IMR-90 (cell line): ENCODE measurements around the gene CLPTM1L. TPM values are rescaled to one million over a fixed set of nuclear protein-coding genes. Genes with fewer than 3 reads are reported as not detected.

ENCODE experiments used
- ATAC-seq: fragments of 200-7000 bp; cut with Tn5 transposase; 2 replicates; pipeline ENCODE4 v1.9.1; 2020; ENCODE audit warnings: low read depth, mild to moderate bottlenecking, moderate library complexity
- BruUV-seq: library from RNA; stranded (reverse); fragments of 400-500 nt; replicated peaks from 2 replicates; lab custom pipeline; 2021; lab: Mats Ljungman, UMichigan
- CTCF ChIA-PET: fragments of 300-600 bp; formaldehyde crosslinking; extraction: SDS; loops from one replicate; lab custom pipeline; 2021; ENCODE audit warnings: antibody characterized with exemption; lab: Yijun Ruan, JAX
- POLR2A ChIA-PET: fragments of 300-600 bp; sonication (Branson Sonifier 250); formaldehyde crosslinking; loops from one replicate; lab custom pipeline; 2022; ENCODE audit warnings: antibody characterized with exemption; ENCODE audit not compliant: unreplicated experiment; lab: Charles Lee
- DNase-seq: peaks from one replicate; pipeline ENCODE4 v3.0.0; 2013
- H2AFZ ChIP-seq: replicated peaks from 2 replicates; pipeline ENCODE3; 2013; ENCODE audit warnings: low read length, mild to moderate bottlenecking; ENCODE audit not compliant: poor library complexity
- H2AK5ac ChIP-seq: 2 replicates; pipeline ENCODE4 v1.6.1; 2013; ENCODE audit warnings: low read depth, low read length, inconsistent platforms
- H2AK9ac ChIP-seq: replicated peaks from 2 replicates; pipeline ENCODE3; 2013; ENCODE audit warnings: mild to moderate bottlenecking, low read depth, low read length, moderate library complexity; ENCODE audit not compliant: poor library complexity
- H2BK120ac ChIP-seq: 2 replicates; pipeline ENCODE4 v1.6.1; 2013; ENCODE audit warnings: low read depth, low read length, inconsistent platforms
- H2BK15ac ChIP-seq: 3 replicates; pipeline ENCODE4 v1.6.1; 2013; ENCODE audit warnings: low read depth, low read length, inconsistent platforms
- H2BK20ac ChIP-seq: 2 replicates; pipeline ENCODE4 v1.6.1; 2013; ENCODE audit warnings: low read depth, mild to moderate bottlenecking, inconsistent platforms, low read length, moderate library complexity
- H2BK5ac ChIP-seq: 2 replicates; pipeline ENCODE4 v1.6.1; 2013; ENCODE audit warnings: mild to moderate bottlenecking, low read depth, low read length, inconsistent platforms; ENCODE audit not compliant: poor library complexity, severe bottlenecking
- H3K14ac ChIP-seq: replicated peaks from 2 replicates; pipeline ENCODE4 v1.6.1; 2013; ENCODE audit warnings: low read depth, low read length, inconsistent platforms
- H3K18ac ChIP-seq: 2 replicates; pipeline ENCODE4 v1.6.1; 2013; ENCODE audit warnings: low read depth, low read length, control low read depth
- H3K23ac ChIP-seq: 2 replicates; pipeline ENCODE4 v1.6.1; 2013; ENCODE audit warnings: low read depth, low read length, inconsistent platforms
- H3K27ac ChIP-seq: 2 replicates; pipeline ENCODE4 v1.5.1; 2013; ENCODE audit warnings: mild to moderate bottlenecking, control low read depth, low read length; ENCODE audit not compliant: insufficient read depth
- H3K27me3 ChIP-seq: 2 replicates; pipeline ENCODE4 v1.6.1; 2013; ENCODE audit warnings: low read length; ENCODE audit not compliant: control insufficient read depth, insufficient read depth
- H3K36me3 ChIP-seq: 2 replicates; pipeline ENCODE4 v1.6.1; 2013; ENCODE audit warnings: low read length, mixed read lengths; ENCODE audit not compliant: control insufficient read depth, insufficient read depth
- H3K4ac ChIP-seq: 2 replicates; pipeline ENCODE4 v1.6.1; 2013; ENCODE audit warnings: low read depth, low read length, inconsistent platforms
- H3K4me1 ChIP-seq: 2 replicates; pipeline ENCODE4 v1.6.1; 2013; ENCODE audit warnings: low read length, mixed read lengths; ENCODE audit not compliant: control insufficient read depth, insufficient read depth
- H3K4me2 ChIP-seq: 2 replicates; pipeline ENCODE4 v1.6.1; 2013; ENCODE audit warnings: low read depth, mild to moderate bottlenecking, control low read depth, low read length, moderate library complexity
- H3K4me3 ChIP-seq: 2 replicates; pipeline ENCODE4 v1.5.1; 2013; ENCODE audit warnings: low read depth, mild to moderate bottlenecking, control low read depth, low read length, moderate library complexity; ENCODE audit not compliant: insufficient read depth
- H3K56ac ChIP-seq: 2 replicates; pipeline ENCODE4 v1.6.1; 2013; ENCODE audit warnings: low read length, inconsistent platforms; ENCODE audit not compliant: insufficient read depth; ENCODE audit errors: extremely low read depth
- H3K79me1 ChIP-seq, 2 experiments: 2 replicates each; pipeline ENCODE4 v1.6.1; 2013; ENCODE audit warnings: low read length in 2 of 2, inconsistent platforms in 1 of 2, low read depth in 1 of 2
- H3K9ac ChIP-seq: 2 replicates; pipeline ENCODE4 v1.6.1; 2013; ENCODE audit warnings: low read depth, low read length, control low read depth
- H3K9me1 ChIP-seq: 2 replicates; pipeline ENCODE4 v1.6.1; 2013; ENCODE audit warnings: low read length, inconsistent platforms; ENCODE audit not compliant: insufficient read depth
- H3K9me3 ChIP-seq: 2 replicates; pipeline ENCODE4 v1.6.1; 2013; ENCODE audit warnings: low read length; ENCODE audit not compliant: control insufficient read depth, insufficient read depth
- H4K20me1 ChIP-seq: 2 replicates; pipeline ENCODE4 v1.6.1; 2013; ENCODE audit warnings: low read length, inconsistent platforms; ENCODE audit not compliant: insufficient read depth
- H4K5ac ChIP-seq: 2 replicates; pipeline ENCODE4 v1.6.1; 2013; ENCODE audit warnings: mild to moderate bottlenecking, low read depth, low read length, control low read depth
- H4K8ac ChIP-seq, 2 experiments: 2 replicates each; pipeline ENCODE4 v1.6.1; 2013; ENCODE audit warnings: low read depth in 2 of 2, low read length in 2 of 2, control low read depth in 1 of 2, inconsistent platforms in 1 of 2
- H4K91ac ChIP-seq: 2 replicates; pipeline ENCODE4 v1.6.1; 2013; ENCODE audit warnings: low read depth, low read length, inconsistent platforms; ENCODE audit not compliant: insufficient read depth
- BHLHE40 ChIP-seq: fragments of 150-350 bp; IDR thresholded peaks from 2 replicates; pipeline ENCODE4 v1.6.1; 2016; ENCODE audit warnings: mild to moderate bottlenecking, low read depth, low read length
- CEBPB ChIP-seq: IDR thresholded peaks from 2 replicates; pipeline ENCODE4 v1.6.1; 2012; ENCODE audit warnings: low read depth, low read length, improper control_type of control experiment
- CHD1 ChIP-seq: IDR thresholded peaks from 2 replicates; pipeline ENCODE4 v1.6.1; 2012; ENCODE audit warnings: low read depth, low read length, improper control_type of control experiment
- FOS ChIP-seq: fragments of 150-350 bp; IDR thresholded peaks from 2 replicates; pipeline ENCODE4 v1.6.1; 2016; ENCODE audit warnings: low read depth, low read length
- MAFK ChIP-seq: IDR thresholded peaks from 2 replicates; pipeline ENCODE4 v1.6.1; 2012; ENCODE audit warnings: low read depth, low read length, improper control_type of control experiment
- MAZ ChIP-seq: IDR thresholded peaks from 2 replicates; pipeline ENCODE4 v1.6.1; 2012; ENCODE audit warnings: low read depth, mild to moderate bottlenecking, low read length, improper control_type of control experiment, moderate library complexity, borderline replicate concordance
- MXI1 ChIP-seq: IDR thresholded peaks from 2 replicates; pipeline ENCODE4 v1.6.1; 2012; ENCODE audit warnings: low read depth, mild to moderate bottlenecking, low read length, moderate library complexity, borderline replicate concordance
- NFE2L2 ChIP-seq: fragments of 150-350 bp; IDR thresholded peaks from 2 replicates; pipeline ENCODE4 v1.6.1; 2016; ENCODE audit warnings: low read depth, mild to moderate bottlenecking, low read length
- POLR2A ChIP-seq: IDR thresholded peaks from 2 replicates; pipeline ENCODE4 v1.6.1; 2012; ENCODE audit warnings: mild to moderate bottlenecking, low read depth, low read length
- RAD21 ChIP-seq: IDR thresholded peaks from 2 replicates; pipeline ENCODE4 v1.6.1; 2012; ENCODE audit warnings: low read length, improper control_type of control experiment
- RCOR1 ChIP-seq: IDR thresholded peaks from 2 replicates; pipeline ENCODE4 v1.6.1; 2012; ENCODE audit warnings: mild to moderate bottlenecking, low read length, improper control_type of control experiment; ENCODE audit not compliant: insufficient replicate concordance
- RFX5 ChIP-seq: IDR thresholded peaks from 2 replicates; pipeline ENCODE4 v1.8.0; 2012; ENCODE audit warnings: low read depth, mild to moderate bottlenecking, low read length, moderate library complexity
- SMC3 ChIP-seq: fragments of 150-350 bp; IDR thresholded peaks from 2 replicates; pipeline ENCODE4 v1.6.1; 2016; ENCODE audit warnings: low read depth, mild to moderate bottlenecking, antibody characterized with exemption, low read length, moderate library complexity
- WGBS, 2 experiments: methylation state at CpG; one replicate each; pipeline versions ENCODE4 v1.1.5 to v1.1.7; 2013; ENCODE audit warnings: missing lambda C conversion rate in 2 of 2; ENCODE audit not compliant: insufficient read length in 1 of 2; ENCODE audit errors: extremely low coverage in 2 of 2; 5-methylcytosine and 5-hydroxymethylcytosine counted together
- dilution Hi-C: fragments of 300-500 bp; cut with HindIII; formaldehyde crosslinking; loops from one replicate; pipeline ENCODE4 v1.14.3; 2018; ENCODE audit warnings: low sequenced_read_pairs; ENCODE audit not compliant: unreplicated experiment
- in situ Hi-C: fragments of 300-500 bp; cut with MboI; formaldehyde crosslinking; loops from 3 replicates; pipeline ENCODE4 v1.14.3; 2019; ENCODE audit warnings: low sequenced_read_pairs, inconsistent platforms, mixed read lengths
- intact Hi-C: fragments of 100-400 bp; cut with micrococcal nuclease; formaldehyde crosslinking; loops from 2 replicates; pipeline ENCODE4 v1.10.0; 2022
- polyA plus RNA-seq, 3 experiments: library from polyadenylated mRNA; depleted of rRNA; stranded (reverse); fragments of >200 nt; gene quantifications; 2 replicates each; pipeline ENCODE4 v1.2.3, GENCODE V29; 2012; ENCODE audit warnings: low replicate concordance in 1 of 3
- total RNA-seq: library from RNA; depleted of rRNA; stranded (reverse); fragments of >200 nt; gene quantifications from 2 replicates; pipeline ENCODE4 v1.2.3, GENCODE V29; 2012
- TF ChIP-seq, protein P1 (sequence below): fragments of 150-350 bp; IDR thresholded peaks from 2 replicates; pipeline ENCODE4 v1.6.1; 2016; ENCODE audit warnings: low read depth, mild to moderate bottlenecking, low read length, moderate library complexity, borderline replicate concordance
- TF ChIP-seq, protein P2 (sequence below): conservative IDR thresholded peaks from 2 replicates; pipeline ENCODE4 v1.5.1; 2012; ENCODE audit warnings: mild to moderate bottlenecking, low read depth, low read length, improper control_type of control experiment
- TF ChIP-seq, protein P3 (sequence below): fragments of 150-350 bp; IDR thresholded peaks from 2 replicates; pipeline ENCODE4 v1.6.1; 2017; ENCODE audit warnings: mild to moderate bottlenecking, antibody characterized with exemption, low read length, low read depth

Gene CLPTM1L
- total and polyA plus RNA-seq, 2 of the 4 experiments (the other 2 are of a cell fraction): 114 to 137 TPM

DNA sequence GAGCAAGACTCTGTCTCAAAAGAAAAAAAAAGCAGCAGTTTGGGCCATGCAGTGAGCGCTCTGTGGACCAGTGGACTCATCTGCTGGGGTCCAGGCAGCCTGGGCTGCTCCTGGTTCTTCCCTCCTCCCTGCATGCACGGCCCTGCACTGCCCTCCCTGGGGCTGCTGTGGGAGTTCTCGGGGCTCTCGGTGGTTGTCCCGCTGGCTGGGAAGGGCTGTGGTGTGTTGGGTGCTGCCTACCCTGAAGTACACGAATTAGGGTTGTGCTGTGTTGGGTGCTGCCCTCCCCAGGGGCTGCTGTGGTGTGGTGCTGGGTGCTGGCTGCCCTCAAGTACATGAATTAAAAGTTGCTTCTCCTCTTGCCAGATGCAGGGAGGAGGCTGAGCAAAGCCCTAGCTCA, 18.3 kb upstream of the CLPTM1L start:
- Histone ChIP-seq H3K4me2 (no peak overlapping the region), H3K27ac (no peak overlapping the region), H3K4me1 (no peaks in the 10 kb centered on the region), H3K27me3 (peaks cover 40% of the 10 kb centered on the region), H3K4me3 (no peak overlapping the region), H3K56ac (no peak overlapping the region), H2AFZ (no peak overlapping the region), H3K4ac (no peak overlapping the region), H2AK9ac (no peak overlapping the region), H3K9ac (no peak overlapping the region), H3K18ac (no peak overlapping the region), H2BK120ac (no peak overlapping the region), H4K20me1 (no peaks in the 10 kb centered on the region), H3K9me1 (no peaks in the 10 kb centered on the region), H4K5ac (no peak overlapping the region), H3K23ac (no peak overlapping the region), H4K91ac (no peak overlapping the region), H2BK20ac (no peak overlapping the region), H3K9me3 (no peaks in the 10 kb centered on the region), H4K8ac (no peak overlapping the region), H2AK5ac (no peak overlapping the region), H2BK5ac (no peak overlapping the region), H3K14ac (no peak overlapping the region), H3K36me3 (no peaks in the 10 kb centered on the region), H2BK15ac (no peak overlapping the region), H3K79me1 (no peaks in the 10 kb centered on the region)
- ChIA-PET POLR2A (no interaction called here), CTCF (no interaction called here)
- ATAC-seq (no peak), DNase-seq (no peak)
- in situ Hi-C loops (loop anchor here (25.0 kb wide), 1 partner anchor 274 kb away; no protein-coding TSS in a partner anchor), dilution Hi-C loops (no loop called here), intact Hi-C loops (no loop called here)
- no TSS peak for BruUV-seq
- WGBS, 2 experiments: 33% methylated on average over 1 of the region's 6 CpGs; no CpG with 5 or more reads in 1 of the 2 experiments
- TF ChIP-seq CEBPB: no peak
- no peak for TF ChIP-seq CHD1
- TF ChIP-seq FOS: no peak
- no peak for TF ChIP-seq SMC3
- no peak for TF ChIP-seq RAD21
- TF ChIP-seq, protein P1, sequence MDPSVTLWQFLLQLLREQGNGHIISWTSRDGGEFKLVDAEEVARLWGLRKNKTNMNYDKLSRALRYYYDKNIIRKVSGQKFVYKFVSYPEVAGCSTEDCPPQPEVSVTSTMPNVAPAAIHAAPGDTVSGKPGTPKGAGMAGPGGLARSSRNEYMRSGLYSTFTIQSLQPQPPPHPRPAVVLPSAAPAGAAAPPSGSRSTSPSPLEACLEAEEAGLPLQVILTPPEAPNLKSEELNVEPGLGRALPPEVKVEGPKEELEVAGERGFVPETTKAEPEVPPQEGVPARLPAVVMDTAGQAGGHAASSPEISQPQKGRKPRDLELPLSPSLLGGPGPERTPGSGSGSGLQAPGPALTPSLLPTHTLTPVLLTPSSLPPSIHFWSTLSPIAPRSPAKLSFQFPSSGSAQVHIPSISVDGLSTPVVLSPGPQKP: no peak
- no peak for TF ChIP-seq MAFK
- TF ChIP-seq MAZ: no peak
- TF ChIP-seq, protein P2, sequence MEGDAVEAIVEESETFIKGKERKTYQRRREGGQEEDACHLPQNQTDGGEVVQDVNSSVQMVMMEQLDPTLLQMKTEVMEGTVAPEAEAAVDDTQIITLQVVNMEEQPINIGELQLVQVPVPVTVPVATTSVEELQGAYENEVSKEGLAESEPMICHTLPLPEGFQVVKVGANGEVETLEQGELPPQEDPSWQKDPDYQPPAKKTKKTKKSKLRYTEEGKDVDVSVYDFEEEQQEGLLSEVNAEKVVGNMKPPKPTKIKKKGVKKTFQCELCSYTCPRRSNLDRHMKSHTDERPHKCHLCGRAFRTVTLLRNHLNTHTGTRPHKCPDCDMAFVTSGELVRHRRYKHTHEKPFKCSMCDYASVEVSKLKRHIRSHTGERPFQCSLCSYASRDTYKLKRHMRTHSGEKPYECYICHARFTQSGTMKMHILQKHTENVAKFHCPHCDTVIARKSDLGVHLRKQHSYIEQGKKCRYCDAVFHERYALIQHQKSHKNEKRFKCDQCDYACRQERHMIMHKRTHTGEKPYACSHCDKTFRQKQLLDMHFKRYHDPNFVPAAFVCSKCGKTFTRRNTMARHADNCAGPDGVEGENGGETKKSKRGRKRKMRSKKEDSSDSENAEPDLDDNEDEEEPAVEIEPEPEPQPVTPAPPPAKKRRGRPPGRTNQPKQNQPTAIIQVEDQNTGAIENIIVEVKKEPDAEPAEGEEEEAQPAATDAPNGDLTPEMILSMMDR: no peak
- TF ChIP-seq NFE2L2: no peak
- no peak for TF ChIP-seq RFX5
- no peak for TF ChIP-seq MXI1
- no peak for TF ChIP-seq POLR2A
- TF ChIP-seq RCOR1: no peak
- TF ChIP-seq, protein P3, sequence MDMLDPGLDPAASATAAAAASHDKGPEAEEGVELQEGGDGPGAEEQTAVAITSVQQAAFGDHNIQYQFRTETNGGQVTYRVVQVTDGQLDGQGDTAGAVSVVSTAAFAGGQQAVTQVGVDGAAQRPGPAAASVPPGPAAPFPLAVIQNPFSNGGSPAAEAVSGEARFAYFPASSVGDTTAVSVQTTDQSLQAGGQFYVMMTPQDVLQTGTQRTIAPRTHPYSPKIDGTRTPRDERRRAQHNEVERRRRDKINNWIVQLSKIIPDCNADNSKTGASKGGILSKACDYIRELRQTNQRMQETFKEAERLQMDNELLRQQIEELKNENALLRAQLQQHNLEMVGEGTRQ: no peak
- TF ChIP-seq BHLHE40: no peak
